Activated CD8-positive, alpha-beta memory T cell treated with anti-CD3 and anti-CD28 coated beads, Interleukin-2, amount 50 U/mL, for 4 hours (primary cell): ENCODE results near the gene WDSUB1.

Source experiments
- DNase-seq: peaks from one replicate; pipeline ENCODE4 v3.0.0-alpha.2; 2020

WDSUB1 gene

GRCh38 chr2:159262904-159263303, 23.6 kb downstream of the WDSUB1 start:
- DNase-seq: no peak

GRCh38 chr2:159262226-159262625, 24.3 kb downstream of the WDSUB1 start:
- no peak for DNase-seq

DNA sequence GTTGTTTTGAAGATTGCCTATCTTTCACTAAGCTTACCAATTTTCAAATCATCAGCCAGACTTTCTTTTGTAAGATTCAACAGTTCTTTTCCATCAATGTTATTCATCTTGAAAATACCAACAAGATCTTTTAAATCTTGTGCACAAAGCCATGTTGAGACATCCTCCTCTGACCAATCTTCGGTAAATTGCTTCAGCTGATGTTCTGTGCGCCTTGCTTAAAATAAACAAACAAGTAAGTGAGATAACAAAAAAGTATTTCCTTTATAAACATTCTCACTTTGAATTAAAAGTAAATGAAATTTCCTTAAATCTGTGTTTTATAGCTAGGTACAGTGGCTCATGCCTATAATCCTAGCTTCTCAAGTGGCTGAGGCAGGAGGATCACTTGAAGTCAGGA, 30.3 kb downstream of the WDSUB1 start:
- DNase-seq: no peak

GRCh38 chr2:159252905-159253304, 33.6 kb downstream of the WDSUB1 start:
- no peak for DNase-seq

DNA sequence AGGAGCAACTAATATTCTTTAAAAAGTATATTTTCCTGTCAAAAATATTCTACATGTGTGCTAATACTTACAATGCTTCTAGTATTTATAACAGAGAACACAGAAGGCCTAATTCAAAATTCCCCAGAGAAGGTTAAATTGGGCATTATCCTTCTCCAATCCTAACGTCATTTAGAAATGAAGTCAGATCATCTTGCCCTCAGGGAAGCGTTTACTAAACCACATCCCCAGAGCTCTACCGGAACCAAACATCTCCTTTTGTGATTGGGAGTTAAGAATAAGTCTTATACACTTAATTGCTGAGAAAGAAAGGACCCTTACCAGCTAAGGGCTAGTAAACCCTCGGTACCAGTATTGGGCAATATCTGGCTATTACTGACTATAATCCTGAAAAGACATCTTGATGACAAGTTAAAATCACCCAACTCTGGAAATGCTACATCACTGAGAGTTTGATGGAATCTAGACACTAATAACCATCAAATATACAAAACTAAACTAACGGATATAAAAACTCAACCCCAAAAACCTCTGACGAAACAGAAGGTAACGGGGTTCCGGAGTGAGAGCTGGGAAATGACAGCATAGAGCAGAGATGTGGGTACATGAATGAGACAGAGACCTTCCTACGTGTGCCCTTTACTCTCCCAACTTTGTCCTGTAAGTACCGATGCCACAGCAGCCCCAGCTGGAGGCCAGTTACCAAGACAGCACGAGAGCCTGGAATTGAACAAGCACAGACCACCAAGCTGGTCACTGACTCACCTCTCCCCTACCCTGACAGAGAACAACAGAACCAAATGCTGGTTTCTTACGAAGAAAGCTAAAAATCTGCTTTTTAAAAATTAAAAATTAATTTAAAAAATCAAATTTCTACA, 35.0 kb downstream of the WDSUB1 start:
- no peak for DNase-seq

- no peak for DNase-seq
Measured at GRCh38 chr2:159249990-159250715, 36.4 kb downstream of the WDSUB1 start.

DNA sequence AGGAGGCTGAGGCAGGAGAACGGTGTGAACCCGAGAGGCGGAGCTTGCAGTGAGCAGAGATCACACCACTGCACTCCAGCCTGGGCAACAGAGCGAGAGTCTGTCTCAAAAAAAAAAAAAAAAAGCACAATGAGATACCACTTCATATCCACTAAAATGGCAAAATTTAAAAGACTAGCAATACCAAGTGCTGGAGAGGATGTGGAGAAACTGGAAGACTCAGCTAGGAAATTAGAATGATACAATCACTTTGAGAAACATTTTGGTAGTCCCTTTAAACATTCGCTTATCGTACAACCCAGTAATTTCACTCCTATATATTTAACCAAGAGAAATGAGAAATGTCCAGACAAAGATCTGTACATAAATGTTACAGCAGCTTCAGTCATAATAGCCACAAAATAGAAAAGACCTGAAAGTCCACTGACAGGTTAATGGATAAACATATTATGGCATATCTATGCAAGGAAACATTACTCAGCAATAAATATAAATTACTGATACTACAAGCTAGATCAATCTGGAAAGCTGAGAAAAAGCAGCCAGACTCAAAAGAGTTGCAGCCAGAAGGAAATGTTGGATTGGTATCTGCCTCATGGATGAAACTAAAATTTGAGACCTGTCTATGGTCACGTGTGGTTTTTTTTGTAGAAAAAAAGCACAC, 40.0 kb downstream of the WDSUB1 start:
- DNase-seq: no peak

DNA sequence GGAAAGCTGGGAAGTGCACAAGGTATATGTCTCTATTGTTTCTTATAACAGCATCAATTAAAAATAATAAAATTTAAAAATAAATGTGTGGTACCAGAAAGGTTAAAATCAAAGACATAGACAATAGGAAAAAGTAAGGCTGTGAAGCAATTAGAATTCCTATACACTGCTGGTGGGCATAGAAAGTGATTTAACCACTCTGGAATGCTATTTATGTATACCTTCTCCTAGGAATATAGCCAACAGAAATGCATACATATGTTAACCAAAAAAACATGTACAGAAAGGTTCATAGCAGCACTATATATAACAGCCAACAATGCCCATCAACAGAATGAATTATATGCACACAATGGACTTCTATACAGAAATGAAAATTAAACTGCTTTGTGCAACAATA, 43.0 kb downstream of the WDSUB1 start:
- DNase-seq: no peak

GRCh38 chr2:159234868-159235267, 51.6 kb downstream of the WDSUB1 start:
- no peak for DNase-seq

DNA sequence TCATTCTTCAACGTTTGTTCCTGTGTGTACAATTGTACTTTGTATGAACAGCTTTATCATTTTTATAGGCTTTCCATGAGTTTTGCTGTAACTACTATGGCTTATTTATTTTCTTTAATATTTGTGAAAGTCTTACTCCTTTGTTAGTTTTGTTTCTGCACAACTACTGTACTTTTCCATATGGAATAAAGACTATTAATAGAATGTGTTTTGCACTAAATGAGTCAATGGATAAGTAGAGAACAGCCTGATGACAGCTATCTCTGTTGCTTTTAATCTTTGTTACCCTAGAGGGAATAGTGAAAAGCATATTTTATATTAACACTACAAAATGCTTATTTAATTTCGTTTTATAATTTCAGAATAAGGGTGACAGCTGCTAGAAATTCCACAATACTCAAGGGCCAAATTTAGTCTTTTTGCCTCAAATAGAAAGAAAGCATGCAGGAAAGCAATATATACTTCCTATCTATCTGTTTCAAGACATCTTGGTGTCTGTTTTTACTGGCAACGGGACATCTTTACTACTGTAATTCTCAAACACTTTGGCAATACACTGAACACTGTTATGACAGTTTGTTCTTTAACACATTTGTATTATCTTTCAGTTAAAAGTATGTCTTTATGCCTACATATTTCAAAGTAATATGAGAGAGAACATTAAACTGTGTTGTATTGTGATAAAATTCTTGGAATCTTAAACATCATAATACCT, 53.9 kb downstream of the WDSUB1 start:
- DNase-seq: no peak

GRCh38 chr2:159230145-159230877, 56.2 kb downstream of the WDSUB1 start:
- no peak for DNase-seq

GRCh38 chr2:159229476-159230144, 56.9 kb downstream of the WDSUB1 start:
- DNase-seq: no peak

- no peak for DNase-seq
Measured at GRCh38 chr2:159228081-159228581, 58.4 kb downstream of the WDSUB1 start.

DNA sequence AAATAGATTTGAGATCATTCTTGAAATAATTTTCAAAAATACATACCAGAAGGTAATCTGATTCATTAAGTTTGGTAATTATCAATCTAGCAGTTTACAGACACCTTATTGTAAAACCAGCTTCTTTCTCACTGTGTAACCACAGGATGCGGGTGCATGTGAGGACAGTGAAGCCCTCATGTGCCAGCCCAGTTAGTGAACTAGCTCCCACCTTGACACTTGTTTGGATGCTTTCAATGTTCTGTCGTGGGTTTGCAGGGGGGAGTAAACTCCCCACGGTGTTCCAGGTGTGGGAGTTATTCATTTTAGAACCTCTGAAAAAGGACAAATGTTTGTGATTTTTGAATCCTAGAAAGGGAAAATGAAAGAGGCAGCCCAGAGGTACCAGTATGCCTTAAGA, 59.0 kb downstream of the WDSUB1 start:
- no peak for DNase-seq

DNA sequence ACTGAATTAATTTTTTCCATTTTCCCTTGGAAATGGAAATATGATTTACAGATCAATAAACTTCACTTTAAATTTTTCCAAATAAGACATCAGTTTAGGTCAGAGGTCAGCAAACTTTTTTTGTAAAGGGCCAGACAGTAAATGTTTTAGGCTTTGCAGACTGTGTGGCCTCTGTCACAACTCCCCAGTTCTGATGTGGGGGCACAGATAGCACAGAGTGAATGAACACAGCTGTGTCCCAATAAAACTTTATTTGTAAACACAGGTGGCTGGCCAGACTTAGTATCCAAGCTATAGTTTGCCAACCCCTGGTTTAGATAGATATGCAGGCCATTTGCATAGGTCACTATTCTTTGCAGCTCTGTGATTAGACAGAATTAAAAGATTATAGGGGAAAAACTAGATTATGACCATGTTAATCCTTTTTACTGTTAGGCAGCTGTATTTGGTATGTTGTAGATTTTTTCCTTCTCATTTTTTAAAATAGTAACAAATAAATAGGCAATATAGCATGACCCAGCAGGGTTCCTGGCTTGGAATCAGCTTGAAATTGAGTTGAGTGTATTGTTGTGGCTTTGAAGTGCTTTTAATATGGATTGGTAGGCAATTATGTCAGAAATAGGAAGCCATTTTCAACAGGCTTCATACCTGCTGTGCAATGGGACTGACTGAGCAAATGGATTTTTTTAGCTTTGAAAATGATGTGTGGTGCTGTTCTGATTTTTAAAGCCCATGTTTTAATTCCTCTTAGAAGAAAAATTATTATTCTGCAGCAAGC, 59.7 kb downstream of the WDSUB1 start:
- DNase-seq: no peak

DNA sequence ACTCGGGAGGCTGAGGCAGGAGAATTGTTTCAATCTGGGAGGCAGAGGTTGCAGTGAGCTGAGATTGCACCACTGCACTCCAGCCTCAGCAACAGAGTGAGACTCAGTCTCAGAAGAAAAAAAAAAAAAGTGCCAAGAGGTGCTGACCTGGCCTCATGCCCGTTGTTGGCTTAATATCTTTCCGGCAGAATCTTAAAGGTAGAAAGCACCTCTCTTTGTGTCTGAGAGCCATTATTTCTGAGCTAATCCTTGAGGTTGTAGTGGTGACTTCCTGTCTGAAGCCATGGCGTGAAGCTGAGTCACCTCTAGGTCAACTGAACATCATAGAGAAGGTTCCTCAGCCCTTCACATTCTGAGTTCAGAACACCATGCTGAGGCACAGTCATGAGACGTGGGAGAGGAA, 60.4 kb downstream of the WDSUB1 start:
- DNase-seq: peak; percentile 36

GRCh38 chr2:159225025-159226016, 61.2 kb downstream of the WDSUB1 start:
- no peak for DNase-seq

DNA sequence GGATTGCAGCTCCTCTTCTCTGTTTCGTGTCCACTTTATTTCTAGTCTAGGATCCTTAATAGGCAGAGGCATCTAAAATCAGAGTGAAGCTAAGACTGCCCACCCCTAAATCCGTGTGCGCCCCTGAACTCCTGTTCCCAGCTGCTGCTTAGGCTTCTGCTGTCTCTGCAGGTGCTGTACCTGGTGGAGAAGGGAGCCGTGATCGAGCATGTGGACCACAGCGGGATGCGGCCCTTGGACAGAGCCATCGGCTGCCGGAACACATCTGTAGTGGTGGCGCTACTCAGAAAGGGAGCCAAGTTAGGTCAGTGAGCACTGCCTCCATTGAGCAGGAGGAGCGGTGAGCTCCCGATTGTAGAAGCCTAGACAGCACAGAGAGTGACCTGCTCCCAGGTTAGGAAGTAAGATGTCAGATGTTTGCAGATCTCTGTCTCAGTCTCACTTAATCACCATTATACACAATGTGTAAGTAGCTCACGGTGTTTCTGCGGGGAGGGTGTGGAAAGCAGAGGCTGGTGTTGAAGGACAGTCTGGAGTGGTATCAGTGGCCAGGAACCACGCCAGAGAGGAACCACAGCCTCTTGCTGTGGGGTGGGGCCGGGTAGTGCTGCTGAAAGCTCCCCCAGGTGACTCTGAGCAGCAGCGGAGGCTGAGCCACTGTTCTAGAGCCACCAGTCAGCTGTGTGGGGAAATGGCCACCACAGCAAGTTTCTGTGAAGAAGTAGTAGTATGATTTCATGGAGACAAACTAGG, 62.3 kb downstream of the WDSUB1 start:
- DNase-seq: no peak
